NAMALWA (cell line): Measurements from ENCODE around the gene MRPL14.

Experiments used
- DNase-seq: peaks from one replicate; pipeline ENCODE4 v3.0.0-alpha.2; 2015; ENCODE audit warnings: low spot score

The MRPL14 gene

DNA sequence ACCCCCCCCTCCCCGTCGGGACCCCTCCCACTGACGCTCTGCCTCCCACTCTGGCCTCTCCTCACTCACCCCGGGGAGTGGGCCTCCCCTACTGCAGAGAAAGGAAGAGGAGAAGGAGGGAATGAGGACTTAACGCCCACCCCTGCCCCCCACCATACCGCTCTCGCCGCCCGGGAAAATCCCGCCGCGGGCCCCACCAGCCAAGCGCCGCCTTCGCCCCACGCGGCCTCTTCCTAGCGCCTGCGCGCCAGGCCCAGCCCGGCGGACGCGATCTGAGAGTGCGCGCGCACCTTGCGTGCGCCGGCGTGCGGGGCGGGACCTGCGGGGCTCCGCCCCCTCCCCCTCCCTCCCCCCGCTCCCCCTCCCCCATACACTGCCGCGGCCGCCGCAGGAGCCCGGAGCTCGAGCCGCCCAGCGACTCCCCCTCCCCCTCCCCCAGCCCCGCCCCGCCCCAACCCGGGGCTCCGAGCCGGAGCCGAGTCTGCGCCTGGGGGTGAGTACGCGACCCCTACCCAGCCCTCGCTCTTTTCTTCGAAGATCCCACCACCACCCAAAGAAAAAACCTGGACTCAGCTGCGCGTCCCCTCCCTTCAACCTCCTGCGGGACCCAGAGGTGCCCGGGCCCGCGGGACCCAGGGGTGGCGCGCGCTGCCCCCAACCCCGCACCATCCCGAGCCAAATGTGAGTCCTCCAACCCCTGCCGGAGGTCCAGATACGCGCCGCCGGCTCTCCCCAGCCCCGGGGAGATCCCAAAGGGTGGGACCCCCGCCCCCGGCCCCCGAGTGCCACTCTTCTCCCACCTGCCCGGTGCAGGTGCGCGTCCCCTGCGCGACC, at the start of gene MRPL14, which contains the start of gene TMEM63B:
Gene MRPL14 (minus strand): TSS at position 267 of the 834 bp plus-strand sequence. CDS start 10,841 bp downstream, outside the sequence.
Gene TMEM63B (plus strand): TSS at position 369 of the 834 bp plus-strand sequence. CDS start 7,031 bp downstream, outside the sequence.
- peak; percentile 89 for DNase-seq

- no peak for DNase-seq
Measured at GRCh38 chr6:44176130-44176761, 49.0 kb upstream of the MRPL14 start.

GRCh38 chr6:44172731-44173500, 45.7 kb upstream of the MRPL14 start:
- peak; percentile 86 for DNase-seq

DNA sequence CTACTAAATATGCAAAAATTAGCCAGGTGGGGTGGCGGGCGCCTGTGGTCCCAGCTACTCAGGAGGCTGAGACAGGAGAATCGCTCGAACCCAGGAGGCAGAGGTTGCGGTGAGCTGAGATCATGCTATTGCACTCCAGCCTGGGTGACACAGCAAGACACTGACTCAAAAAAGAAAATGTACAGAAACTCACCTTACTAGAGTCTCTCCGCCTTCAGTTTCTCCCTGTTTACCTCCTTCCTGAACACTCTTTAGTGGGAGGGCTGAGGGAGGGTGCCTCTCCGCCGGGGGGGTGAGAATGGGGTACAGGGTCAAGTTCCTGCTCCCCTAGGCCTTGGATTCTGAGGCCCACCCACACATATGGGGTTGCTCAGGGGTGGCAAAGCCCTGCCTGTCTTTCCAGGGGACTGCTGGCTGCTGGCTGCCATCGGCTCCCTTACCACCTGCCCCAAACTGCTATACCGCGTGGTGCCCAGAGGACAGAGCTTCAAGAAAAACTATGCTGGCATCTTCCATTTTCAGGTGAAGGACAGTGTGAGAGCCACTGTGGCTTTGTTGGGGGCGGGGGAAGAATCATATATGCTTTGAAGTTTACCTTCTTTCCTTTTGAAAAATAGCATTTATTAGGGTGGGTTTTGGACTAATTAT, 44.8 kb upstream of the MRPL14 start:
- DNase-seq: no peak

DNA sequence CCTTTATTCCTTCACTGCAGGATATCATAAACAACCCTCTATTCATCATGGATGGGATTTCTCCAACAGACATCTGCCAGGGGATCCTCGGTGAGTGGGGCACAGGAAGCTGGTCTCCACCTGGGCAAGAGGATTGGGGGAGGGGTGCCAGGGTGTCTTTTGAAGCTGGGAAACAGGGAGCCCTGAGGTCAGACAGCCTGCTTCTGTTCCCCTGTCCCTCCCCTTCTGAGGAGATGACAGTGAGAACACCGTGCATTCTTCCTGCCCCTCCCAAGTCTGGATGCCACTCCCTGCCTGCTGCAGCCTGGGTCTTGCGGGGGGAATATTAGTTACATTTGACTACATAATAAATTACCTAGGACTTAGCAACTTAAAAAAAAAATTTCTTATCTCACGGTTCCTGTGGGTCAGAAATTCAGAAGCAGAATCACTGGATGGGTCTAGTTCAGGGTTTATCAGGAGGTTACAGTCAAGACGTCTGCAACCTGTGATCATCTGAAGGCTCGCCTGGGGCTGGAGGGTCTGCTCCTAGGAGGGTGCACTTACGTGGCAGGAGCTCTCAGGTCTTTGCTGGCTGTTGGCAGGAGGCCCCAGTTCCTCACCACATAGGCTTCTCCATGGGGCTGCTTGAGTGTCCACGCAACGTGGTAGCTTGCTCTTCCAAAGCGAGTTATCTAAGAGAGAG, 42.8 kb upstream of the MRPL14 start:
- DNase-seq: no peak

DNA sequence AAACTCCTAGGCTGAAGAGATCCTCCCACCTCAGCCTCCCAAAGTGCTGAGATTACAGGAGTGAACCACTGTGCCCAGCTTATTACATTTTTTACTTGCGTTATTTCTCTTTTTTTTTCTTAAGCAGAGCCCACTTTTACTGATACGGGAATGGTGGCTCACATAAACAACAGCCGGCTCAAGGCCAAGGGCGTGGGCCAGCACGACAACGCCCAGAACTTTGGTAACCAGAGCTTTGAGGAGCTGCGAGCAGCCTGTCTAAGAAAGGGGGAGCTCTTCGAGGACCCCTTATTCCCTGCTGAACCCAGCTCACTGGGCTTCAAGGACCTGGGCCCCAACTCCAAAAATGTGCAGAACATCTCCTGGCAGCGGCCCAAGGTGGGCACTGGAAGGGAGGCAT, 41.9 kb upstream of the MRPL14 start:
- DNase-seq: no peak

DNA sequence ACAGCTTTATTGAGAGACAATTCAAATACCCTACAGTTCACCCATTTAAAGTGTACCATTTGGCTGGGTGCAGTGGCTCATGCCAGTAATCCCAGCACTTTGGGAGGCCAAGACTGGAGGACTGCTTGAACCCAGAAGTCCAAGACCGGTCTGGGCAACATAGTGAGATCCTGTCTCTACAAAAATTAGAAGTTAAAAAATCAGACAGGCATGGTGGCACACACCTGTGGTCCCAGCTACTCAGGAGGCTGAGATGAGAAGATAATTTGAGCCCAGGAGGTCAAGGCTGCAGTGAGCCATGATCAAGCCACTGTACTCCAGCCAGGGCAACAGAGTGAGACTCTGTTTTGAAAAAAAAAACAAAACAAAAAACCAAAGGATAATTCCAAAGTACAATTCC, 40.3 kb upstream of the MRPL14 start:
- DNase-seq: no peak

DNA sequence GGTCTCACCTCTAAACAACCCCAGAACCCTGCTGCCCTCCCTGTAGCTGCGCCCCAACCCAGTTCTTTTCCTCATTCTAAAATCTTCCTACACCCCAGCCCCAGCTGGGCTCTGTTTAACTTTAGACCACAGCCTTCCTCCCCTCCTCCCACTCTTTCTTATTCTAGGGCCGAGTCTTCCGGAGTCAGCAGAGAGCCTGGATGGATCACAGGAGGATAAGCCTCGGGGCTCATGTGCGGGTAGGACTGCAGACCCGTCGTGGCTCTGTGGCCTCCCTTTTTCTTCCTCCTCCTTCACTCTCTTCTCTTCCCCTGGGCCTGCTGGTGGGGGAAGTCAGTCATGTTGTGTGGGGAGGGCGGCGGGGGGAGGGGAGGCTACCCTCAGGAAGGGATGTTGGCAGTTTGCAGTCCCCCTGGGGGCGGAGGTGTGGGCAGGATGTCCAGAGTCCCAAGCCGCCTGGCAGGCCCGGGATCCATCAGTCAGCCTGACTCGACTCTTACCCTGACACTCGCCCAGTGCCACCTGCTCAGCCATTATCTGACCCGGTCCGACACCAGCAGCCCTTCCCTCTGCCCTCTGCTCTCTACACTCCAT, 39.4 kb upstream of the MRPL14 start:
- DNase-seq: no peak

DNA sequence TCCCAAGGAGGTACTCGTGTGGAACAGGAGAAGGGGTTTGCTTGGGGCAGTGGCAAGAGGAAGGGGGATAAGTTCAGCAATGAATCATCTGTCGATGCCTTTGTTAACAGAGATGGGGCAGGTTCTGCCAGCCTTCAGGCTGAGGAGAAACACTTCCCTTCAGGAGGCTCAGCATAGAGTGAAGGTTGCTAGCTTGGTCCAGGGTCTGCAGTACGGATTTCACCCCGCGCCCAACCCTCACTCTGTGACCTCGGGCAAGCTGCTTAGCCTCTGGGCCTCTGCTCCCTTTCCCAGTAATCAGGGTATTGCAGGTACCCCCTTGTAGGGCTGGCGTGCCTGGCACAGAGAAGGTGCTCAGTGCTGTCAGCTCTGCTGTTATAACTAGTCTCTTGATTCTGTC, 38.9 kb upstream of the MRPL14 start:
- no peak for DNase-seq

DNA sequence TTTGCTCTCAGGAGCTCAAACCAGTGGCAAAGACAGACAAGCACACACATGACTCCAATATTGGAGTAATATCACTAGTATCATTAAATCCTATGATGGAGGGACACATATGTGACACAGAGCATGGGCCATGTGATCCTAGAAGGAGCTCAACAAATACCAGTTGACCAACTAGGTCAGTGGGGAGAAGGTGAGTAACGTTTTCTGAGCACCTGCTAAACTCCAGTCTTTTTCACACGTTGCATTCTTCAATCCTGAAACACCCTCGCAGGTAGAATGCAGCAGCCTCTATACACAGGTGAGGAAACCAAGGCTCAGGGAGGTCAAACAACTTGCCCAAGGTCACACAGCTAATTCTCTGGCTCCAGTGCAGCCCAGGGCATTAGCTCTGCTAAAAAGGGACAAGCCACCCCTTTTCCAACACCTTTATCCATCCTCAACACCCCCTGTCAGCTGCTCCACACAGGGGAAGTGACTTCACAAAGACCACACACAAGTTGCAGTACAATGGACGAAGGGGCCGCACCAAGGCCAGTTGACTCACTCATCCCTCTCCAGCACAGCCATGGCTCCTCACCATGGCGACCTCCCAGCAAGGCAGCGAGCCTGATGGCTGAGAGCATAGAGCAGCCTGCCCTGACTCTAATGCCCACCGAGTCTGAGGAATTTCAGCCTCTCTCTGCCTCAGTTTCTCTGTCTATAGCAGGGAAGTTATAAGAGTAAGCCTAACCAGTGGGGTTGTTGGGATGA, 35.8 kb upstream of the MRPL14 start:
- no peak for DNase-seq

- no peak for DNase-seq
Measured at GRCh38 chr6:44161997-44162338, 34.7 kb upstream of the MRPL14 start.

GRCh38 chr6:44158770-44159228, 31.5 kb upstream of the MRPL14 start, which contains the start of gene CAPN11:
Gene CAPN11 (plus strand): TSS chr6:44158820. CDS start chr6:44158849, 29 bp downstream.
- no peak for DNase-seq

DNA sequence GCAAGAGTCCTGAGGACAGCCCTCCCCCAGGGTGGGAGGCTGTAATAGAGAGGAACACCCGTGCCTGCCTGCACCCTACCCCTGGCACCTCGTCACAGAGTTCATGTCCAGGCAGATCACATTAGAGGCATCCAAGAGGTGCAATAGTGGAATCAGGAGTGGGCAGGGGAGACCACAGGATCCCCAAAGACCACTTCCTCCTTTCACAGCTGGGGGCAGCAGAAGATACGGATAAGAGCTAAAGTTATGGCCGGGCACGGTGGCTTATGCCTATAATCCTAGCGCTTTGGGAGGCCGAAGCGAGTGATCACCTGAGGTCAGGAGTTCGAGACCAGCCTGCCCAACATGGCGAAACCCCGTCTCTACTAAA, 29.9 kb upstream of the MRPL14 start:
- DNase-seq: no peak

DNA sequence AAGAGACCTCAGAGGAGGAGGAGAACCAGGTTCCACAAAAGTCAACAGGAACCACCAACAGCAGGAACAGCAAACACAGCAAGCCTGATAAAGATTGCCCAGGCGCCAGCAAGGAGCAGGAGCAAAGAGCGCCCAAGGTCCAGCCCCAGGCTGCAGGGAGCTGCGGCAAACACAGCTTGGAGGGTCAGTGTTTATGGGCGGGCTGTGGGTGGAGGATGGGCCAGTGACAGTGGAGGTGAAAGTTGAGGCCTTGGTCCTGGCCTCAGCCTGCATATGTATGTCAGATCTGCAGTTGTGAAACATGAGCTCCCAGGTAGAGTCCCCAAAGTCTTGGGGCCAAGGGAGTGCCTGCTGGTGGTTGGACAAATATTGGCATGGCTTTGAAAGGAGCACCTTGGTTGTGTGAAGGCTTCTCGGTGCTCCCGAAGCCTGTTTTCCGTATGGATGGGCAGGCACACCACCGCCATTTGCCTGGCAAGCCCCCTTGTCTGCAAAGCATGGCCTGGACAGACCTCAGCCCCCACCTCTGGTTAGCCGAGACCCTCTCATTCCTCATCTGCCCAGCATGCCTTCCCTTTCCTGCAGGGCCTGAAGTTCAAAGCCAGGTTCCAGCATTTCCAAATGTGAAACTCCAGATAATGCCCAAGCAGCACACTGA, 29.4 kb upstream of the MRPL14 start:
- DNase-seq: no peak

- DNase-seq: no peak
Measured at GRCh38 chr6:44154067-44154466, 26.8 kb upstream of the MRPL14 start.

DNA sequence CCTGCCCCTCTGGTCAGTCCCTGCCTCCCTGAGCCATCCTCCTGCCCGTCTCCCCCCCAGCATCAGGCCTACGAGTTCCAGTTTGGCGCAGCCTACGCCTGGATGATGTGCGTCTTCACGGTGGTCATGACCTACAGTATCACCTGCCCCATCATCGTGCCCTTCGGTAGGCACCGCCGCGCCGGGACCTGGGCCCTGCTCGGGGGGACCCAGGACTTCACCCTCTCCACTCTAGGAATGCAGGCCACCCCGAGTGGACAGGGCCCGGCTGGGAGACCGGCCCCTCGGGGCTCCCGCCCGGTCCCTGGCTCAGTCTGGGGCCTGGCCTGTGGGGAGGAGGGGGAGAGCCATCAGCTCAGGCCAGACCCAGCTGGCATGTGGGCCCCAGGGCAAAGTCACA, 25.3 kb upstream of the MRPL14 start:
- DNase-seq: no peak

DNA sequence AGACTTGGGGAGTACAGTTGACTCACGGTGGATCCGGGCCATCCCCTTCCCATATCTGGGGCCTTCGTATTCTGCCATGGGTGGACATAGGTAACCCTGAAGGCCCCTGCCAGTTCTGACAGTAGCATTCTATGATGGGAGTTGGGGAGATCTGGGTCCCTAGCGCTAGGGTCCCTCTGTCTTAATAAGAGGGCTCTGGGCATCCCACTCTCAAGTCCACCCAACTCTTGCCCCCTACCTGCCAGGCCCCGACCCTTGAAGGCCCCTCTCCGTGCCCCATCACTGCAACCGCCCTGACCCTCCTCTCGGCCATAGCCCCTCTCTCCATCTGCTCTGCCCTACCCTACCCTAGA, 24.8 kb upstream of the MRPL14 start:
- DNase-seq: no peak

DNA sequence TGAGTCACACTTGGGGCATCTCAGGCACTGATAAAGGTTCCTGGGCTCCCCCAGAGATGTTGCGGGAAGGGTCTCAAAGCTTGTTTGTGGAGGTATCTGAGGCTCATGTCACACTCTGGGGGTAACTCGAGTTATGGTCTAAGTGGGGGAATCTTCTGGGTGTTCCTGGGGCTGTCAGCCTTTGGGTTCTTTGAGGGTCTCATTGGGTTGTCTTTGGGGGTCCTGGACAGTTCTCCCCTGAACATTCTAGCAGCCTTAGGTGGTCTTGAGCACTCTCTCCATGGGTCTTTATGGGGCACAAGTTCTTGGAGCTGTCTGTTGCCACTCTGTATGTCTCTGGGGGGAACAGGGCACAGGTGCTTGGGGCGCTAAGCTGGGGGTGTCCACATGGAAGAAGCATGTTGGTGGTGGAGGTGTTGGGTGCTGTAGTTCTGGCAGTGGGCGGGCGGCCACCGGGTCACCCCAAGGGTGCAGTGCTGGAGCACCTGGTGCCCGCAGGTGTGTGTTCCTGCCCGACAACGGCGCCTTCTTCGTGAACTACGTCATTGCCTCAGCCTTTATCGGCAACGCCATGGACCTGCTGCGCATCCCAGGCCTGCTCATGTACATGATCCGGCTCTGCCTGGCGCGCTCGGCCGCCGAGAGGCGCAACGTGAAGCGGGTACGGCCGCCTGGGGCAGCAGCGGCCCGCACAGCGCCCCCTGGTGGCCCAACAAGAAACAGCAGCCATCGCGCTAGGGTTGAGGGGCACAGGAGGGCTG, 24.3 kb upstream of the MRPL14 start:
- DNase-seq: peak; percentile 80

GRCh38 chr6:44150317-44150917, 23.2 kb upstream of the MRPL14 start:
- no peak for DNase-seq
